Fibroblast of upper back skin (primary cell): ENCODE data around the gene MAML3.

Source experiments
- DNase-seq: peaks from one replicate; pipeline ENCODE4 v3.0.0-alpha.2; 2013

MAML3 gene

DNA sequence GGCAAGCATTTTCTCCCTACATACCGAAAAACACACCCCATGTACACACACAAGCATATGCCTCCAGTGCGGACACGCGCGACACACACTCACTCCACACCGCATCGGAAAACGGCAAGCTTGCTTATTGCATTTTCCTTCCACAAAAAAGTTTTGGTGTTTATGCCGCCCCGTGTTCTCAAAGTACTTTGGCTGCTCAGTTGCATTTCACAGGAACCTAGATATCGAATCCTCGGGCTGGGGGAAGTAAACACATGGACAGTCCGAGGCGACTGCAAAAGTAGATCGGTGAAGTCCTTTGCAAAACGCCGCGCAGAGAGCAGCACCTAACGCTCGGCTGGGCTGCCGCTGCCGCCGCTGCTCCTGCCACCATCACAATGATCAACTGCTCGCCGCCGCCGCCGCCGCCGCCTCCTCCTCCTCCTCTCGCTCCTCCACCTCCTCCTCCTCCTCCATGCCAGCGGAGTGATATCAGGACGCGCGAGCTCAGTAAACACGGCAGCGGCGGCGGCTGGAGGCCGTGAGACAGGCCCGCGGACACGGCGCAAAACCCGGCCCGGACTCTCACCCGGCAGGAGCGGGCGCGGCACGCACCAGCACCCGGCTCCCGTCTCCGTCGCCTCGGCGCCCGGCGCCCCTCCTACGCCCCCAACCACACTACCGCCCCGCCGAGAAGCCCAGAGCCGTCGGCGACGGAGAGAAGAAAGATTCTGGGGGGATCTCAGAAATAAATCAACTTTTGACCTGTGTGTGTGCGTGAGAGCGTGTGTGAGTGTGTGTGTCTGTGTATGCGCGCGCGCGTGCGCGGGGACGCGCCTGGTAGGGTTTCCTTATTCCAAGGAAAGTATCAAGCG lies at the start of gene MAML3:
TSS of gene MAML3 (minus strand) at position 467 of the 854 bp plus-strand sequence. CDS start 857 bp downstream, outside the sequence.
- peak; percentile 97 for DNase-seq

GRCh38 chr4:140198942-140199341 lies 45.0 kb upstream of the MAML3 start:
- DNase-seq, result no peak

- no peak for DNase-seq
These were observed 41.8 kb upstream of the MAML3 start for GRCh38 chr4:140195806-140196205.

DNA sequence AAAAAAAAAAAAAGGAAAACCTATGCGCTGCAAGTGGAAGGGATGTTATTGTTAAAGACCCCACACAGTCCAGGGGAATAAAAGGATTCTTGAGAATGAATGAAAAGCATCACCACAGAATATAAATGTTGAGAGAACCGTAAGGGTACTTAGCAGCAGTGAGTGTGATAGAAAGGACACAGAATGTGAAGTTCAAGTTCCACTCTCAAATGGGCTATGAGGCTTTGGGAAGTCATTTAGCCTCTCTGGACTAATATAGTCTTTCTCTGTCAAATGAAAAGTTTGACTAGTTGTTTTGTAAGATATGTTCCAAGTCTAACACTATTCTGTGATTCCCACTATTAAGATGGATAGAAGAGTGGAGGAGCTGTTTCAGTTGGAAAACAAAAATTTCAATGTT lies 35.8 kb upstream of the MAML3 start:
- DNase-seq, result no peak

- DNase-seq, result peak; percentile 72
These were observed 35.0 kb upstream of the MAML3 start for GRCh38 chr4:140188975-140189374.

GRCh38 chr4:140187316-140187695 lies 33.3 kb upstream of the MAML3 start:
- peak; percentile 12 for DNase-seq

- peak; percentile 53 for DNase-seq
These were observed 32.8 kb upstream of the MAML3 start for GRCh38 chr4:140186651-140187315.

DNA sequence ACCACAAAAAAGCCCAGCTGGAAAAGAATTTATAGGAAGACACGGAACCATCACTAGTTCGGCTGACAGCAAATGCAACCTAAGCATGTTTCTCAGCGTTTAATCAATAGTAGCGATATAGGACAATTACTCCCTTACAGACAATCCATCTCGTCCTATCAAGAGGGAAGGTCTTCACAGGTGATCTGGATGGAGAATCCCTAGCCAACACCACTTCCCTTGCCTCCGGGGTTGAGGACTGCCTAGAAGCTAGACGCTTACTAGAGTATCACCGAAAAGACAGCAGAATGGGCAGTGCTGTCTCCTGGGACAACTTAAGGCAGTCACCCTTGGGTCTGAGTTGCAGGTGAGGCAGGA lies 32.1 kb upstream of the MAML3 start:
- DNase-seq, result no peak

DNA sequence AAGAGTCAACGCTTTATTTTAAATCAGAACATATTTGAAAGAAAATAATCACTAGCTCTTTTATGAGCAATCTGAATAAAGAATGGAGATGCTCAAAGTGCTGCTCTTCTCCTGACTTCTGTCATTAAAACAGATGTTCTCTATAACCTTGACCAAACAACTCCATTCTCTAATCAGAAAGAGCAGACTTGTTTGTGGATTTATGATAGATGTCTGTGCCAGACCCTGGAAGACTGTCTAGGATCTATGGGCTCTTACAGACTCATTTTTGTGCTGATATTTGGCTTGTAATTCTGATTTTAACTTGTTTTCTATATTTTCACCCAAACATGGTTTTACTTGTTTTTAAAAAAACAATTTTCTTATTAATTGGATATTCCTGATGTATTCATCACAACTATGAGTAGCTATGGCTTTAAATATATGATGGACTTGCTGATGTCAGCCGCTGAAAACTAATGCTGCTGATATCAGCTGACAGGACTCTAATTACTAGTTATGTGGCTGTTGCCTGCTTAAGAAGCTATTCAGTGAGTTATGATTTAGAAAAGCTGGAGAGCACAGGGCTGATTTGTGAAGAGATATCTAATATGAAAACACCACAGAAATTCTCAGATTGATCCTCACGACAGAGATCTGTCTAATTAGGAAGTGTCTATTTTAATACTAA lies 31.6 kb upstream of the MAML3 start:
- DNase-seq, result no peak

DNA sequence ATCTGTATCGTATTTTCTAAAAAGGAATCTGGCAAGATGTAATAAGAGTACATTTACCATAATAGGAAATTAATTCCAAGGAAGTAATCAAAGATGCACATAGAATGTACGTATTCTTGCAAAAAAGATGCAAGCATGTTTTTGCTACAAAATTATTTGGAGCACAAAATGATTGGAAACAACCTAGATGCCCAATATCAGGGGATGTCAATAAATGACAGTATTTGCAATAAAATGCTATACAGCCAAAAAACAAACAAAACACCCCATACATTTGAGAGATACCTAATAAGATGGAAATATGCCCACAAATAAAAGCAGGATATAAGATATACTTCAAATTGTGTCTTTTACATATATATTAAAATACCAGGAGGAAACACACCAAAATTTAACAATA lies 29.3 kb upstream of the MAML3 start:
- no peak for DNase-seq

- no peak for DNase-seq
These were observed 26.6 kb upstream of the MAML3 start for GRCh38 chr4:140180577-140180976.

DNA sequence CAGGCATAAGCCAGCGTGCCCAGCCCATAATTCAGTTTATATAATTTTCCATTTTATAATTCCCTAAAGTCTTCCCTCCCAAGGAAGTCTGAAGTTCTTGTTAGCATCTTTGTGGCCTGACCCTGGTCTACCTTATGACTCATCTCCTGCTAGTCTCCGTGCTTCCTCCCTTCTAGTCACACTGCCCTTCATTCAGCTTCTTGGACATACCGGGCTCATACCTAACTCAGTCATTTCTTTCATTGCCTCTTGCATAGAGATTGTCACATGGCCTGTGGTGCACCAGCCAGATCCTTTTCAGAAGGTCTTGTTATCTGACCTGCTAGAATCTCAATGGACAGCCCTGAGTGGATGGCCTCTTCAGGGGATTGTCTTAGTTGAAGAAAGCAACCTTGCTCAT lies 22.8 kb upstream of the MAML3 start:
- DNase-seq, result peak; percentile 50

DNA sequence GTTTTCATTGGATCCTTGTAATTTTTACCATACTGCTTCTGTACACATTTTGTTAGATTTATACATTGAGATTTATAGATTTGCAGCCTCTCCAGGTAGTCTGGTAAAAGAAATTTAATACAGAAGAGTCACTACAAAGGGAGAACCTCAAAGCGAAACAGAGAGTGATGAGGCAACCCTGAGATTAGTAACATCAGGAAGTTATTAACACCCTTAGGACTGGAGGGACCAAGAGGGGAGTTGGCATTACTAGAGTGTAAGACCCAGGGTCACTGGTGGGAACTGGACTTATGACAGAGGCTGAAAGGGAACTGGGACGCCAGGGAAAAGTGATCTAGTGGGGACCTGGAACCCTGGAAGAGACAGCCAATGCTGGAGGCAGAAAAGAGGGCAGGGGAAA lies 20.6 kb upstream of the MAML3 start:
- DNase-seq, result no peak

- DNase-seq, result no peak
These were observed 19.0 kb upstream of the MAML3 start for GRCh38 chr4:140172960-140173359.

DNA sequence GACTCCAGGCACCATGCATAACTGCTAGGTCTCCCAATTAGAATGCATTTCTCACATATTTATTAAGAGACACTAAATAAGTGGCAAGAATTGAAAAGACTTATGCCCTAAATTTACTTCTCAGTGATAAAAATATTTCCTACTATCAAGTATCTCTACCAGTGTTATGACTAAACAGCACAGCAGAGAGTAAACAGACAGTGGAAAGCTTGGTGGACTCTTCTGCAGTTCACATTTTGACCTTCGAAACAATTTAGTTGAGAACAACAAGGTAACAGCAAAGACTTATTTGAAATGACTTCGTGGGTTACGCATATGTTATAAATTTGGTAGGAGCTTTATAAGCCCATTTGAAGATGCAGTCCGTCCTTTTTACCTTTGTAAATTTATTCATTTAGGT lies 16.3 kb upstream of the MAML3 start:
- DNase-seq, result no peak

DNA sequence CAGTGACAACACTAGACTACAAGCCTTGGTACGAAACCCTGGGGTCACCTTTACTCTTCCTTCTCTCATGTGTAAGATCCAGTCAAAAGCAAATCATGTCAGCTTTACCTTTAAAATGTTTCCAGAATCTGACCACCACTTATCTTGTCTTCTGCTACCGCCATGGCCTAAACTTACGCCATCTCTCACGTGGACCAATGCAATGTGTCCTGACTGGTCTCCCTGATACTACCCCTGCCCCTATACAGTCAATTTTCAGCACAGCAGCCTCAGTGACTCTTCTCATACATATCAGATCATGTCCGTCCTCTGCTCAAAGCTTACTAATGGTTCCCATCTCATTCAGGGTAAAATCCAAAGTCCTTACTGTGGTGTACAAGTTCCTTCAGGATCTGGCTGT lies 15.0 kb upstream of the MAML3 start:
- no peak for DNase-seq

DNA sequence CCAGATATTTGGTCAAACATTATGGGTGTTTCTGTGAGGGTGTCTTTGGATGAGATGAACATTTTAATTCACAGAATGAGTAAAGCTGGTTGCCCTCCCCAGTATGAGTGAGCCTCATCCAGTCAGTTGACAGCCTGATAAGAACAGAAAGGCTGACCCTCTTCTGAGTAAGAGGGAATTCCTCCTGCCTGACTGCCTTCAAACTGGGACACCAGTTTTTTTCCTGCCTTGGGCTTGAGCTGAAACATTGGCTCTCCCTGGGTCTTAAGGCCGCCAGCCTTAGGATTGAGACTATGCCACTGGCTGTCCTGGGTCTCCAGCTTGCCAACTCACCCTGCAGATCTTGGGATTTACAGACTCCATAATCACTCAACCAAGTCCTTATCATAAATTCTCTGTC lies 14.5 kb upstream of the MAML3 start:
- no peak for DNase-seq

GRCh38 chr4:140163029-140163810 lies 9.2 kb upstream of the MAML3 start:
- peak; percentile 72 for DNase-seq

DNA sequence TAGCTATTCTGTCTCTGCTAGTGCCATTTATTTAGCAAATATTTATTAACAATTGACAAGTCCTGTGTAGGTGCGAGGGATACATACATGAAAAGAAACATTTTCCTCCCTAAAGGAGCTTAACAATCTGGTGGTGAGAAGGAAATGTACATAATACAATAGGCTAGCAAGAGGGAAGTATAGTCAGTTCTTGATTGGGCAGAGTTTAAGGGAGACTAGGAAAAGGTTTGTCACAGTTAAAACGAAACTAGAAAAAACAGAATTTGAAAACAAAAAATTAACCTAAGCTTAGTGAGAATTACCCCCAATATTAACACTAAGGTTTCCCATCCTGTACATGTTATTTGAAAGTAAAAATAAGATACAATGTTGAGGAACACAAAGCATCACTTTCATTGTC lies 8.6 kb upstream of the MAML3 start:
- no peak for DNase-seq

GRCh38 chr4:140158365-140159030 lies 4.5 kb upstream of the MAML3 start:
- peak; percentile 36 for DNase-seq

DNA sequence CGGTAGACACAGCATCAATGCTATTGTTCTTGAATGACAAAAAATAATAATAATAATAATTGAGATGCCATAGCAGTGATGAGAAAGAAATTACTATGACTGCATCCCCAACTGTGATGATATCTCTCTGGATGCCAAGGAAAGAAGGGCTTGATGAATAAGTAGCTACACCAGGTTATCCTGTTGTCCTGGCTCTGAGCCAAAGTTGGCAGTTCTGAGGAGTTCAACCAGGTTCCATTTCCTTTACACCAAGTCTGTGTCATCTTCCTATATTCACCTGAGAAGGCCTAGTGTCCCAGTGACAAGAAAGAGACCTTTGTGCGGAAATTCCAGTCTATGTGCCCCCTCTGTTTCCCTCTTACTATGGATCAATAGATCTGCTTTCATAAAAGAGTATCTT lies 3.4 kb upstream of the MAML3 start:
- no peak for DNase-seq

GRCh38 chr4:140156529-140157171 lies 2.7 kb upstream of the MAML3 start:
- DNase-seq, result no peak
